ENCODE results near the gene FAAP100.
"Not testable (repeated sequence)": the region's sequence is repeated elsewhere in the genome, so short reads cannot be mapped to it uniquely, and the experiment has no call there.

FAAP100 gene

GRCh38 chr17:81535480-81536298 is 16.5 kb downstream of the FAAP100 start:
- no peak for DNase-seq (ENCODE audit: low read depth)
- no peak overlapping the region for H3K4me3 ChIP-seq (ENCODE audit: low read depth, low read length)
- no peak for TF ChIP-seq CTCF (IDR thresholded peaks at IDR 0.05; ENCODE audit: control insufficient read depth, extremely low read depth, insufficient read depth)

DNA sequence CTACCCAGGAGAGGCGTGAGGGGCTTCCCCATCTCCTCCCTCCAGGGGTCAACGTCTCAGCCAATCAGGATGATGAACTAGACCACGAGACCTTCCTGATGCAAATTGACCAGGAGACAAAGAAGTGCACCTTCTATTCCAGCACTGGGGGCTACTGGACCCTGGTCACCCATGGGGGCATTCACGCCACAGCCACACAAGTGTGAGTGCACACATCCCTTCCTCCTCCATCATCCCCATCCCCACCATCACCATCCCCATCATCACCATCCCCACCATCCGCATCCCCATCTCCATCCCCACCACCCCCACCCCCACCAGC is 17.2 kb downstream of the FAAP100 start:
- no peak for DNase-seq (ENCODE audit: low read depth)
- no peak overlapping the region for H3K4me3 ChIP-seq (ENCODE audit: low read depth, low read length)
- TF ChIP-seq CTCF (IDR thresholded peaks at IDR 0.05; ENCODE audit: control insufficient read depth, extremely low read depth, insufficient read depth): no peak

DNA sequence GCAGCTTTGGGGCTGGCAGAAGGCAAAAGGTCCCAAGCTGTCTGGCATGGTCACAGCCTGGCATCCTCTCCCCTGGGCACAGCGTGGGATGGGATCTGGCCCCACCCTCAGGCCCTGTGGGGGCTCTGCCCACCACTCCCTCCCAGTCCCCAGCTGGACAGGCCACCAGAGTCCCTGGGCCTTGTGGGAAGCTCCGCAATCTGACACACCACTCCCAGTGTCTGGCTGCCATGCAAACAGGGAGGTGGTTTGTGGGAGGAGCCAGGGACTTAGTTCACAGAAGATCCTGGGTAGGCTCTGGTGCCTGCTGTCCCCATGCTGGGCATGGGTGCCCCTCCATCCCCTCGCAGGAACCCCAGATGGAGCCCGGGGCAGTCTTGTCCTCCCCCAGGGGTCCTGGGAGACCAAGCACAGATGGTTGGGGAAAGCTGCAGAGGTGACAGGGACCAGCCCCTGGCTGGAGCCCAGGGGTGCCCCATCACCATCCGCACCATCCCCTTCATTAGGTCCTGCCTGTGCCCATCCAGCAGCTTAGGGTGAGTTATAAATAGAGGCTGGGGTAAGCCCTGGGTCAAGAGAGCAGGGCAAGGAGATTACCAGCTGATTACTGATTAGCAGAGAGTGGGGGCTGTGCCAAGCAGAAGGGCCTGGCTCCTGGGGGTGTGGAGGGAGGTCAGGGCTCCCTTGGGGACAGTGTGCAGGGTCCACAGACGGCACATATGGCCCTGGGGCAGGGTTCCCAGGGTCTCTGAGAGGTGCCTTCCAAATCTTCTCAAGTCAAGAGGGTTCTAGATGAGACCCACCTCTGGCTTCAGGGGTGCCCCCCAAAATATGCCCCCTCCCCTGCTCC is 17.8 kb downstream of the FAAP100 start:
- TF ChIP-seq CTCF (IDR thresholded peaks at IDR 0.05; ENCODE audit: control insufficient read depth, extremely low read depth, insufficient read depth): no peak
- DNase-seq (ENCODE audit: low read depth): no peak
- no peak overlapping the region for H3K4me3 ChIP-seq (ENCODE audit: low read depth, low read length)

GRCh38 chr17:81533339-81534141 is 18.6 kb downstream of the FAAP100 start:
- H3K4me3 ChIP-seq (ENCODE audit: low read depth, low read length): no peak overlapping the region
- no peak for DNase-seq (ENCODE audit: low read depth)
- no peak for TF ChIP-seq CTCF (IDR thresholded peaks at IDR 0.05; ENCODE audit: control insufficient read depth, extremely low read depth, insufficient read depth)

- TF ChIP-seq CTCF (IDR thresholded peaks at IDR 0.05; ENCODE audit: control insufficient read depth, extremely low read depth, insufficient read depth): no peak
Measured at GRCh38 chr17:81532490-81533287, 19.5 kb downstream of the FAAP100 start.

GRCh38 chr17:81531998-81532404 is 20.2 kb downstream of the FAAP100 start:
- DNase-seq (ENCODE audit: low read depth); H3K4me3 ChIP-seq (ENCODE audit: low read depth, low read length): not testable (repeated sequence)

More at GRCh38 chr17:81532490-81533287, 19.5 kb downstream of the FAAP100 start:
- no peak overlapping the region for H3K4me3 ChIP-seq (ENCODE audit: low read depth, low read length)
- no peak for DNase-seq (ENCODE audit: low read depth)

DNA sequence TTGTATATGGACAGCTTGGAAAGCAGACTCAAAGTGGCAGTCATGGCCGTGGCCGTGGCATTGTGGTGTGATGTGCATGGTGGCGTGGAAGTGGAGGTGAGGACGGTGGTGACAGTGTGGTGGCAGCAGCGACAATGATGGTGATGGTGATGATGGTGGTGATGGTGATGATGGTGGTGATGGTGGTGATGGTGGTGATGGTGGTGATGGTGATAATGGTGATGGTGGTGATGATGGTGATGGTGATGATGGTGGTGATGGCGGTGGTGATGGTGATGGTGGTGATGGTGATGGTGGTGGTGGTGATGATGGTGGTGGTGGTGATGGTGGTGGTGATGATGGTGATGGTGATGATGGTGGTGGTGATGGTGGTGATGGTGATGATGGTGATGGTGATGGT is 21.1 kb downstream of the FAAP100 start:
- not testable (repeated sequence) for DNase-seq (ENCODE audit: low read depth); H3K4me3 ChIP-seq (ENCODE audit: low read depth, low read length)

Measured in LNCaP clone FGC (cell line).